ENCODE results near the gene SUMF1.

SUMF1 gene

DNA sequence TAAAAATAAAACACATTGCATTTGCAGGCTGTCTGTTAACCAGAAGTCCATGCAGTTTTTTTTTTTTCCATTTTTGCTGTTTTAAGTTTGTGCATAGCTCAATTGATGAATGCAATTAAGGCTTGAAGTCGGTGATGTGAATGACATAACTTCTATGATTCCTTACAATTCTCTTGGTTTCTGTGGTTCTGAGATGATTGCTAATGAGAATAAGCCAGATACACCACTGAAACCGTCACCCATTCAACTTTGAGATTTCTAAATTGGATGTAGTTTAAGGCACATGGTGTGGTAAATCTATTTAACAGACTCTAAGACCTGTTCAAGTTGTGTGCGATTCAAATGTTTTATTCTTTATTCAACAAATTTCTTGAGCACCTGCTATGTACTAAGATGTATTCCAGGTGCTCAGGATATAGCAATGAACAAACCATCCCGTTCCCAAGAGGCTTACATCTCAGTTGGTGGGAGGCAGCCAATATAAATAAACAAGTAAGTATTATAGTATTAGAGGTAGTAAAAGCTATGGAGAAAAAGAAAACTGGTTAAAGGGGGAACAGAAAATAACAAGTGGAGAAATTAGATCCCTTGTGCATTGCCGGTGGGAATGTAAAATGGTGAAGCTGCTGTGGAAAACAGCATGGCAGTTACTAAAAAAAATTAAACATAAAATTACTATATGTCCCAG, 30.1 kb upstream of the SUMF1 start:
- DNase-seq = no peak

DNA sequence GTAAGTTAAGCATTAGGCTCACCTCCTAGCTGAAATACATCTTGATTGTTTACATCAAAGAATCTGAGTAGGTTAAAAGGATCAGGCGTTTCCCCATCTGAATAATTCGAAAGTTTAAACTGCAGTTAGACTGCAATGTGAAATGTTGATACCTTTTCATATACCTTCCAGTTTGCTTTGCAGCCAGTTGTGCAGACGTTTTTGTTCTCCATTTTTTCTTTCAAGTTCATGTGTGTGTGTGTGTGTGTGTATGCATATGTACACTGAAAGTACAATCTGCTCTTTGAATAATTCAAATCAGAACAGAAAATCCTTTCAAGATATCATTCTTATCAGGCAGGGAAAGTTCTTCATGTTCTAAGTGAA, 29.0 kb upstream of the SUMF1 start:
- no peak for DNase-seq

DNA sequence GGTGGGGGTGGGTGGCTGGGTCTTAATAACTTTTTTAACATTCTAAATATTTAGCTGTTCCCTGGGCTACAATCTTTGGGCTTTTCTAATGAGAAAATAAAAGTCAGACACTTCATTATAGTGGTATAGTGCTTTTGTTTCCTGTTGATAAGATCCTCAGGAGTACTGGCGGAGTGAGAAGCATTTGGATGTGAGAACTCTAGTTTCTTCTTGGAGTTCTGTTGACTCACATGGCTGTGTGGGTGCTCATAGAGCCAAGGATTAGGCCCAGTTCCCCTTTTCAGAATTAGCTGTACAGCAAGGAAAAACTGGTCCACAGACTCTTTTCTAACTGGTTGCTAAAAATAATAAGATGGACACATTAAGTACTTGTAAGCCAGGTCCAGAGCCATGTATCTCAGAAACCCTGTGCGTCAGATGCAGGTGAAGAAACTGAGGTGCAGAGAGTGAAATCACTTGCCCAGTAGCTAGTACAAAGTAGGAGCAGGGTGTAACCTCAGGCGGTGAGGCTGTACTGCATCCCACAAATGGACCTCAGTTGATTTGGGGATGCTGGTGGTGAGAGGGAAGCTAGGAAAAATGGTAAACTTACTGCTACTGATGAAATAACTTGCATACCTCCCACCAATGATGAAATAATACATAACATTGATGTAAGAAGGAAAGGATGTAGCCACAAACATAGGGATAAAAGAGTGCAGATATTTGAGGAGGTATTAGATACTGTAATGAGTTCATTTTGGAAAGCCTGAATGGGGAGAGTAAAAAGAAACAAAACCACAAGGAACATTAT, 28.4 kb upstream of the SUMF1 start:
- DNase-seq = no peak

DNA sequence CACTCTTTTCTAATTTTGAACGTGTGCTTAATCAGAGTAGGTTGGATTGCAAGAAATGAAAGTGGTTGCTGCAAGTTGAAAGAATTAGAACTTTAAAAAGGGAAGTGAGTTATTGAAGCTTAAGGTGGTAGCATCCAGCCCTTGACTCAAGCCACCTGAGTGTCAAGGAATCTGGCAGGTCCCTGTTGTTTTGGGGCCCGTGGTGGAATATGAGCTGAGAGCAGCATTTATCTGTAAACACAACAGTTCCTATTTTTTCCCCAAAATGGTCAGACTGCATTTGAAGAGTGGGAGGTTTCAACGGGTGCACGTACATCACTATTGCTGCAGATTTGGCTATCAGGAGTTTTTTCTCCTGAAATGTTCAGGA, 27.8 kb upstream of the SUMF1 start:
- DNase-seq = no peak

DNA sequence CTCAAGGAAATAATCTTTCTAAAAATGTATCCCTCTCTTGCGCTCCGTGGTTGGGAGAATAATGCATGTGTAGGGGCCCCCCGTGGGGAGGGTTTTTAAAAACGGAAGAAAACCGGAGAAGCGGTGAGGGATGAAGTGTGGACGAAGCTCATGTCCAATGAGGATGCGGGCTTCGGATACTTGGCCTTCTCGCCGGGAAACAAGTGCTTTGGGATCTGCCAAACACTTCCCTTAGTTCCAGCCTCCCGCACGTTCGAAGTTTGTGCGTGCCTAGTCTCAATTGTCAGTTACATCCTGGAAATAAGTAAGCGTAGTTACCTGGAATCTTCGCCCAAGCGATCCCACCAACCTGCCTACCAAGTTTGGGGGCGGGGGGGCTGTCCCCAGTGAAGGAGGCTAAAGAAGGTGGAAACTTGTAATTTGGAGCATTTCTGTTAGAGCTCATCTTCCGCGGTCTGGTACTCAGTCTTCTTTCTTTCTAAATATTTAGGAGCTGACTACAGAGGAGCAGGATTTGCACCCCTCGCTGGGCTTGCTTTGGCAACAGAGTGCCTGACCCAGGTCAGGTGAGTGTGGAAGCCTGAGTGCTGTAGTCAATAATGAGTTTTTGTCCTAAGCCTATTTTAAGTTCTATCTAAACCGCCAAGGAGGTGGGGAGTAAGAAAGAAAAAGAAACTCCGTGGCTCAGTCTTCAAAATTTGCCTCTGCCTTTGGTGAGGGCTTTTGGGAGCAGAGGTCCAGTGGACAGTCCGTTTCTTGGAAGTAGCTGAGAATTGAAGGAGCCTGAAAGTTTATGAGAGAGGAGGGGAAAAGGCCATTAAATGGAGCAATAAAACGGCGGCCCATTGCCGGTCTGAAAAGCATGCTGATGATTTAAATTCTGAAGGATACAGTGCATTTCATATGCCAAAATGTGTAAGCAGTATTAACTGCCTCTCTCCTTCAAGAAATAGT, 27.1 kb upstream of the SUMF1 start:
- DNase-seq = no peak

DNA sequence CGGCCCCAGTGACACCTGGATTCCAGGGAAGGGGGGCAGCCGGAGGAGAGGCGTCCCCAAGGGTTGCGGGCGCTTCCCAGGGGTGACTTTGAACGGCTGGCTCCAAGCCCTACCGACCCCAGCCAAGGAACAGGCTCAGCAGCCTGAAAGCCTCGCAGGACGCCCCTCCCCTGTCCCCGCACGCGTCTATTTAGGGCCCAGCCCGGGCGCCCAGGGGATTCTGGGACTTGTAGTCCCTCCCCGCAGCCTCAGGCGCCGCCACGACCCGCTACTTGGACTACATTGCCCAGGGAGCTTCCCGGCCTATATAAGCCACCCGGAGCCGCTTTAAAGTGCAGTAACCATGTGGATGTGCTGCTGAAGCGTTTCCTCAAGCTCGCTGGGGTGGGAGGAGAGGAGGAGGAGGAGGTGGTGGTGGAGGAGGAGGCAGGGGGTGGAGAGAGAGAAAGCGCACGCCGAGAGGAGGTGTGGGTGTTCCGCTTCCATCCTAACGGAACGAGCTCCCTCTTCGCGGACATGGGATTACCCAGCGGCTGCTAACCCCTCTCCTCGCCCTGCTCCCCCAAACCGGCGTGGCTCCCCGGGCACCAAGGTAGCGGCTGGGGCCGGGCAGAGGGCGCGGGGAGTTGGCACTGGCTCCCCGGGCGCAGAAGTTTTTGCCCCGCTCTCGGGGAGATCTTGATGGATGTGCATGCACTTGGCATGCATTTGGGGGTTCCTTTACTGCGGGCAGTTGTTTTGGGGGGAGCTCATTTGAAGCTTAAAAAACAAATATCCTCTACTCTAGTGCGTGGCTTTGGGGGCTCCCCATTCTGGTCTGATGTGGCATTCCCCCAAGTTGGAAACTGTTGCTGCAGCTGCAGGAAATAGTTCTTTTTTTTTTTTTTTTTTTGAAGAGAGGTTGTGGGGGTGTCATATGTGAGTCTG, 26.2 kb upstream of the SUMF1 start, which contains the start of gene ITPR1:
TSS of gene ITPR1 (plus strand) at position 335 of the 927 bp plus-strand sequence. CDS start 23,144 bp downstream, outside the sequence.
- peak; percentile 91 to 92 for DNase-seq

DNA sequence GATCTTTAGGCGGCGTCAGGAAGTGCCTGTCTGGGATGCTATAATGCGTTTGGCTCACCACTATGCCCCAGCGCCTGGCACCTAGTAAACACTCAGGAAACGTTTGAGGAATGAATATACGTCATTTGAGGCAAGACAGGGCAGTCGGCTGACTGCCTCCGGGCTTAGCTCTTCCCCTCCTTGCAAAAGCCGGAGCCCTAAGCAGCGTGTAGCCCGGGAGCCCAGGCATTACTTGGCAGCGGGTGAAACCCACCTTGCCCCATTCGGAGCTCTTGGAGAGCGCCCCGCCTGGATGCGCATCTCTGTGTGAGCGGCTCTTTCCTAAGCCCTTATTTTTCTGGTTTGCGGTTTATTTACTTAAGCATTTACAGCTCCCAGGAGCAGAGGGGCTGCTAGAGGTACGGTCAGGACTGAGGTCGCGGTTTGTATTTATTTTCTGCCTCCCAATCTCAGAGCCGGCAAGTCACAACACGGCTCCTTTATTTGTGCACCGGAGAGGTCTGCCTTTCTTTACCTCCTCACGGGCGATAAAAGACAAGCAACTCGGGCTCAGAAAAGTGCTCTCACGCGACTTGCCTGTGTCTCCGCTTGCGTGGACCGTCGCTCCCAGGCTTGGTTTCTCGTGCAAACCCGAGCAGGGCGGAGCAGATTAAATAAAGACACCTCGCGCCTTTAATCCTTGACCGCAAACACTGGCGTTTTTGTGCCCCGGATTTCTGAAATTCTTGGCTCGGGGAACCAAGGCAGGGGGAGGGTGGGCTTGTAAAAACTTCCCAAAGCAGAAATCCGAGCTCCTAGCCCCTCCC, 25.3 kb upstream of the SUMF1 start:
- peak; percentile 13 to 29 for DNase-seq

DNA sequence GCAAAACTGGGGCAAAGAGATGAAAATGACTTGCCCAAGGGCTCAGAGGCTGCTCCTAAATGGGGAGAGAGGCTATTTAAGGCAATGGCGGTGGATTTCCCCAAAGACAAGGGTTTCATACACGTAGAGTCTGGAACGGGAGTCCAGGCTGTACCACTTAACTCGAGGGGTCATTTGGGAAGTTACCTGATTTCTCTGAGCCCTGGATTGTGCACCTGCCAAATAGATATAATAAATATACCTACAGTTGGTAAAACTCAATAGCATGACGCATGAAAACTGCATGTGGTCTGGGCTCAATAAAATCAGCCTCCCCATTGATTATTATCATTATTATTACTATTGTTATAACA, 24.8 kb upstream of the SUMF1 start:
- DNase-seq = peak in 1 of 2 experiments; percentile 29

DNA sequence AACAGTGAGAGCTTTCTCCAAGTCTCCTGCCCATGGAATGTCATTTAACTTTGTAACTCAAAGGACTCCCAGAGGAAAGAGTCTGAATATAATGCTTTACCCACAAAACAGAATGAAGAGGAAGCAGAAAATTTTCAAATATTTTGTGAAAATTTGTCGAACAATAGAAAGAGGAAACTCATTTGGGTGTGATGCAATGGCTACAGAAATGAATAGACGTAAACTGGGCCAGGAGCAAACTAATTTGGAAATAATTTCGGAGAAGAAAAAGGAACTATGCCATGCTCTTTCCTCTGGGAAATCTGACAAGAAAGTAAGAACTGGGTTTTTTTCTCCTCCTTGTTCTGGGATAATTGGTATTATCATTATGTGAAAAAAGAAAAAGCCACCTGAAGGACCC, 11.2 kb upstream of the SUMF1 start:
- DNase-seq = no peak

DNA sequence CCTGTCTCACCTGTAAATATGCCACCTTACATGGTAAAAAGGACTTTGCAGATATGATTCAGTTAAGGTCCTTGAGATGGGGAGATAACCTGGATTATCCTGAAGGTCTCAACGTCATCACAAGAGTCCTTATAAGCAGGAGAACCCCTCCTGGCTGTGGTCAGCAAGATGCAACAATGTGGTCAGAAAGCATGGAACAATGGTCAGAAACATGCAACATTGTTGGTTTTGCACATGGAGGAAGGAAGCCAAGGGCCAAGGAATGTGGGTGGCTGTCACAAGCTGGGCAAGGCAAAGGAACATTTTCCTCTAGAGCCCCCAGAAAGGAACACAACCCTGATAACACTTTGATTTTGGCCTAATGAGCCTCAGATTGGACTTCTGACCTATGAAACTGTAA, 9.4 kb upstream of the SUMF1 start:
- no peak for DNase-seq

DNA sequence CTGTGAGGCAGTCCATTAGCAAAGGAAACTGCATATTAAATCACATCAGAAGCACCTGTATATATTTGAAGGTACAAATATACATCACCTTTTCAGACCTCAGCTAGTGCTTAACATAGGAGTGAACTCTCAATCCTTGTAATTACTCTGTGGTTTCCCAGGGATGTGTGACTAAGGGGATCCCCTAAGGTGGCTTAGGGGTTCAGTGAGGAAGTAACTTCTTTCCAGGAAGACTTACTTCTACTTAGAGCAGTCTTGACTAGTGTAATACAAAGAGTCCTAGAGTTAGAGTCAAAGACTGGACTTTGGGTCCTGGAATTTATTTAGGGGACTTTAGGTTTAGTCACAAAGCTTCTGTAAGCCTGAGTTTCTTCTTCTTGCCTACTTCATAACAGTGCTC, 8.7 kb upstream of the SUMF1 start:
- no peak for DNase-seq

DNA sequence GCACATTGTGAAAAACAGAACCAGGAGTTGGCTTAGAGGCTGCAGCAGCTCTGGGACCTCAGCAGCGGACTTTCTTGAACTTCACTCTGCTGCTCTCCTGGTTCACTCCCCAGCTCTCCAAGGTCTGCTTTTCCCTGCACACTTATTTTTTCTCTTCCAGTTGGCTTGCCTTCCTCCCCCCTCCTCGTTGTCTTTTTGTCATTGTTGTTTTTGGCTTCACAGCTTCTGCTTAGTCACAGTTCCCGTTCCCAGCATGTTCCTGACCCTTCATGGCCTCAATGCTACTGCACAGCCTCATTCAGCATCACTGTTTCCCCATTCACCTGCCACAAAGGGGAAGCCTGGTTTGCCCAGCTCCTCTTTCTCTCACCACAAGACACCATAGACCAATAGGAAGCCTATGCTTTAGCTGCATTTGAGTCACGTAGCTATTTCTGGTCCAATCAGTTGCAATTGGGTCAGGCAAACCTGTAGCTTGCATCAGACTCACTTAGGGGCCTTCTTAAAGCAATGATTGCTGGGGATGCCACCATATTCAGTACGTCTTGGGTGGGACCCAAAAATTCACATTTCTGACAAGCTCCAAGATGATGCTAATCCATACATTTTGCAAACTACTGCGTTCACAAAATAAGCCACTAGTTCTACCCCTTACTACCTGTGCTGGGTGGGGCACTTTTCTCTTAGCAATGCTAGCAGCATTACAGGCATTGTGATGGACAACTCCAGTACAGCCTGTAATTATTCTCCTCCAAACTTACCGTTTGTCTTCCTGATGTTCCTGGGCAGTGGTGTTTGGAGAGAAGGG, 7.8 kb upstream of the SUMF1 start:
- DNase-seq = no peak

DNA sequence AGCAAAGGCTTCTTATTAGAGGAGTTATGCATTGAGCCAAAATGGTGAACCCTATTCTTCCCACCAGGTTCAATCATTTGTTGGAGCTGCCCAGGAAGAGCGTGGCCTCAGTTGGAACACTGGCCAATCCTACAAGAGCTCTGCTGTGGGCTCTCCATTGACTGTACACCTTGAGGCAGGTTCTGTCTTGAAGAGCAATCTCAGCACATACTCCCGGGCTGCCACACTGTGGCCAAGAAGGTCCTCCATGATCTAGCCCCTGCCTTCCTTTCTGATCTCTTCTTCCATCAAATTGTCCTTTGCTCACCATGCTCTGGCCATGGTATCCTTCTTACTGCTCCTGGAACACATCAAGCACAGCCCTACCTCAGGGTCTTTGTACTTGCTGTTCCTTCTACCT, 5.7 kb upstream of the SUMF1 start:
- no peak for DNase-seq

DNA sequence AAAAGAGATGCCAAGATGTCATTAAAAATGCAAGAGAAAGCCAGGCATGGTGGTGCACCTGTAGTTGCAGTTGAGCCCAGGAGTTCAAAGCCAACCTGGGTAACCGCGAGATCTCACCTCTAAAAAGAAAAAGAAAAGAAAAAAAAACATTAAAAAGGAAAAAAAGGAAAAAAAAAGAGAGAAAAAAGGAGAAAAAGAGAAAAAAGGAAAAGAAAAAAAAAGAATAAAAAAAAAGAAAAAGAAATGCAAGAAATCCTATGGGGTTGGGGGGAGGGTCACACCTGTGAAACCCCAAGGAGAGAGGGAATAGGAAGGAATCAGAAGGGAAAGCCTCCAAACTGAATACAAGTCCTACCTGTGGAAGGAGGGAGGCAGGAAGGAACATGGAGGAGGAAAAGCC, 5.2 kb upstream of the SUMF1 start:
- no peak for DNase-seq

DNA sequence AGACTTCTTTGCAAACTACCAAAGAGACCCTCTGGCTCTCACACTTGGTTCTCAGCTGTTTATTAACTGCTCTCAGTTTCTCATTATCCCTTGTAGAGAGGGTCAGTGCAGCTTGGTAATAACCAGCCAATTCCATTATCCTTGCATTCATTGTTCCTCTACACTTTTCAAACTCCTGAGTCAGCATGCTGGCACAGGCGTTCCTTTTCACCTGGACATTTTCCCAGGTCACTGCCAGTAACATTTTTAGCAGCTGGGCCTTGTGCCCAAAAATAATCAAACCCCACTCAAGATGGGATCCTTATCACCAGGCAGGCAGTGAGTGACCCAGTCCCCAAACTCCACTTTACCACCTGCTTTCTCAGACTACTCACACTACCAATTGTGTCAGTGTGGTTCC, 4.8 kb upstream of the SUMF1 start:
- DNase-seq = no peak

DNA sequence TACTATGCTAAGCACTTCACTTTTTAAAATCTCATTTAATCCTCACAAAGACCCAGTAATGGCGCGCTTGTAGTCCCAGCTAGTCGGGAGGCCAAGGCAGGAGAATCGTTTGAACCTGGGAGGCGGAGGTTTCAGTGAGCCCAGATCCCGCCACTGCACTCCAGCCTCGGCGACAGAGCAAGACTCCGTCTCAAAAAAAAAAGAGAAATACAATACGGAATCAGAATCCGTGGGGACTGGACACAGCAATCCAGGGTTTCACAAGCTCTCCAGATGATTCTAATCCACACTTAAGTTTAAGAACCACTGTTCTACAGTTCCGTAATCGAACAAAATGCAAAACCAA, 426 bp upstream of the SUMF1 start:
- no peak for DNase-seq

DNA sequence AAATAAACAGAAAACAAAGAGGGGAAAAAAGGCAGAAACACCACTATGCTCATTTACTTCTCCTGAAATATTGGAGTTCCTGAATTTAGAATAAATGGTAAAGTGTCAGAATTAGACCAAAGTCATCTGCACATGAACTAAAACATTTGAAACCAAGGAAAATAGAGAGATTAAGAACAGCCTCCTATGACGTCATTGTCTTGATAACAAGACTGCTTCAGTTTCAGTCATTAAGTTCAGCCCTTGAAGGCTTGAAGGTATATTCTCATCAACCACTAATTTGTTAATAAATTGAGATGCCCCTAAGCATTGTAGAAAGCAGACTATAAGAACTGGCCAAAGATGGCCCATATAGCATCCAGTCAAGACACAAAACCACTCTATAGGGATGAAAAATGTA, 2.5 kb downstream of the SUMF1 start:
- DNase-seq = no peak

DNA sequence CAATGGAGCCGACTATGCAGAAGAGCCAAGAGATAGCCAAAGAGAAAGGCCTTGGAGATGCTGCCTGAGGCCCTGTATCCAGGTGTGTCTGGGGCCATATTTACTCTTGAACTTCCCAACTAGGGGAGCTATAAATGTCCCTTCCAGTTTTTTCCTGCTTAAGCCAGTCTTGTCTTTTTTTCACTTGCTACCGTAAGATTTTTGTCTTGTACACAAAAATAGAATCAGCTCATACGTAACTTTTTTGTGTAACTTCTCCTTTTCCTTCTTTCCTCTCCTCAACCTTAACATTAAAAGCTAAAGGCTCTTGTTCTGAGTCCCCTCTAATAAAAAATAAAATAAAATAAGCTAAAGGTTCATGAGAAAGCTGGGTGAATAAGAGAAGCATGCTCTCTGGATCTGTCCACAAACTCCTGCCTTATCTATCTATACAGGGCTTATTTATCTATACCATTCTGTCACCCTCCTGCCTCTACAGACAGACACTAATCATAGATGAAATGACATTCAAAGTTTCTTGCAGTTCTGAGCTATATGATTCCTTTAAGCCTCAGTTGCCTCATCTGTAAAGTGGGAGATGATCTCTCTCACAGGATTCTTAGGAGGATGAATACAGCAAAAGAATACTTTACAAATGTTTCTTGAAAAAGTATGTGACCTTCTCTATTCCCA, 4.6 kb downstream of the SUMF1 start:
- DNase-seq = no peak

DNA sequence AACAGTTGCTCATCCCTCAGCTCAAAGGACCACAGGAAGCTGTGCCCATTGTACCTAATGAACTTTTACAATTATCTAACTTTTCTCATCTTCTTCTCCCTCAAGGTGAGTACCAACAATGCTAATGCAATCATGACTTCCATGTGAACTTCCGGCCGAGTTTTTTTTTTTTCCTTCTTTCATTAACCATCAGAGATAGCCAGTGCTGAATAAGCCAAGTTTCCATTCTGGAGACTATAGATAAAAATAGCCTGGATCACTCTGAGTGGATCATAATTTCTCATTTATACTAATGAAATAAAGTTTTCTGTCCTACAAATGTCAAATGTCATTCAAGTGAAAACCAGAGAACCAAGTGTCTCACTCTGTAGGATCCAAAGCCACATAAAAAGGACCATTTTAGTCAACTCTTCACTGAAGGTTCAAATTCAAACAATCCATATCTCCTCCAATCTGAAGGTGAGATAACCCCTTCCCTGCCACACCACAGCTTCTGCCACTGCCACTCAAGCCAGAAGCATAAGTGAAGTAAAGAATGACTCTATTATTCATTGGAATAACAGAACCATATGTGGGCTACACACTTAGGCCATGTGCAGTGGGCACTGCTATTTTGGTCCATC, 5.5 kb downstream of the SUMF1 start:
- no peak for DNase-seq

DNA sequence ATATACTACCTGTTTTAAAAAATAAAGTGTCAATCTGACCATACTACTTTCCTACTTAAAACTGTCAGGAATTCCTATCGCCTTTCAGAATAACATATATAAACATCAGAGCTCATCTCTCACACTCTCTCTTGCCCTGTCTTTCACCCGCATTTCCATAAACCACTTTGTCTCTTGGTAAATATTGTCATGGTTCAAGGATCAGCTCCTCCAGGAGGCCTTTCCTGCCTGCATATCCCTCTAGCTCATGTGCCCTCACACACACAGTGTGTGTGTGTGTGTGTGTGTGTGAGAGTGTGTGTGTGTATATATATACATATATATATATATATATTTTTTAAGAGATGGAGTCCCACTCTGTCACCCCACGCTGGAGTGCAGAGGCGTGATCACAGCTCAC, 6.7 kb downstream of the SUMF1 start:
- DNase-seq = no peak

All from NCI-H2081 (cell line).